OCI-LY1 (cell line): ENCODE data around the gene GABRG2.

Experiments used
- EZH2 ChIP-seq: fragments of 200-600 bp; sonication (generic), shearing (Covaris generic); IDR thresholded peaks from 2 replicates; pipeline ENCODE4 v1.8.0; 2017; ENCODE audit warnings: borderline replicate concordance, mixed run types, mild to moderate bottlenecking, antibody characterized with exemption, low read length, moderate library complexity, mixed read lengths
- TF ChIP-seq, protein P1 (sequence below): fragments of 200-600 bp; sonication (generic), shearing (Covaris generic); IDR thresholded peaks from 2 replicates; pipeline ENCODE4 v1.5.1; 2017; ENCODE audit warnings: mild to moderate bottlenecking, antibody characterized with exemption, low read length, moderate library complexity, mixed read lengths

DNA sequence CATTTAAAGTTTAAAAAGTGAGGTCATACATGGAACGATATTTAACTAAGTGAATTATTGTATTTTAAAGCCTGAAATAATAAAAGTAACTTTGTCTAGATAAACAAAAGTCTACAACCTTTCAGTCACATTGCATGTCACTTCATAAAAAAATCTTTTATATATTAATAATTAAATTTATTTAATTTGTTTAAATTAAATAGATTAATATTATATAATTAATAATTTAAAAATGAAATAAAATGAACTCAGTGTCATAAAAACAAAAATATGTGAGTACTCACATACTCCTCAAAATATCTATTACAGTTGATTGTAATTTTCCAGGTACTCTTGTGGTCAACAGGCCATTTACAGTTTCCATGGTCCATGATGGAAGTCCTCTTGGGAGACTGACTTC lies 11.2 kb downstream of the GABRG2 start:
- TF ChIP-seq, protein P1, sequence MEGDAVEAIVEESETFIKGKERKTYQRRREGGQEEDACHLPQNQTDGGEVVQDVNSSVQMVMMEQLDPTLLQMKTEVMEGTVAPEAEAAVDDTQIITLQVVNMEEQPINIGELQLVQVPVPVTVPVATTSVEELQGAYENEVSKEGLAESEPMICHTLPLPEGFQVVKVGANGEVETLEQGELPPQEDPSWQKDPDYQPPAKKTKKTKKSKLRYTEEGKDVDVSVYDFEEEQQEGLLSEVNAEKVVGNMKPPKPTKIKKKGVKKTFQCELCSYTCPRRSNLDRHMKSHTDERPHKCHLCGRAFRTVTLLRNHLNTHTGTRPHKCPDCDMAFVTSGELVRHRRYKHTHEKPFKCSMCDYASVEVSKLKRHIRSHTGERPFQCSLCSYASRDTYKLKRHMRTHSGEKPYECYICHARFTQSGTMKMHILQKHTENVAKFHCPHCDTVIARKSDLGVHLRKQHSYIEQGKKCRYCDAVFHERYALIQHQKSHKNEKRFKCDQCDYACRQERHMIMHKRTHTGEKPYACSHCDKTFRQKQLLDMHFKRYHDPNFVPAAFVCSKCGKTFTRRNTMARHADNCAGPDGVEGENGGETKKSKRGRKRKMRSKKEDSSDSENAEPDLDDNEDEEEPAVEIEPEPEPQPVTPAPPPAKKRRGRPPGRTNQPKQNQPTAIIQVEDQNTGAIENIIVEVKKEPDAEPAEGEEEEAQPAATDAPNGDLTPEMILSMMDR, result no peak
- no peak for TF ChIP-seq EZH2
